K562 (cell line): ENCODE measurements around the gene COL4A6. TPM values are rescaled to one million over a fixed set of nuclear protein-coding genes. Genes with fewer than 3 reads are reported as not detected.

Experiments
- ELF4 ChIP-seq: fragments of 450-650 bp; formaldehyde crosslinking; IDR thresholded peaks from 2 replicates; pipeline ENCODE4 v1.4.0; 2022; ENCODE audit warnings: missing genetic modification characterization
- polyA plus RNA-seq, 8 experiments: library from polyadenylated mRNA; depleted of rRNA in 4 of 8; stranded (reverse) in 5 of 8; unstranded in 3 of 8; fragments of >200 nt; fragmentation: Nextera tagmentation in 2 of 8; fragmentation: Illumina TruSeq in 1 of 8; extraction: Ambion mirVana in 2 of 8; extraction: Trizol in 1 of 8; gene quantifications; 2 replicates each; pipeline versions ENCODE4 v1.2.1 to v1.2.3, GENCODE V29; 2011 to 2014; ENCODE audit warnings: inconsistent platforms in 1 of 8, missing spikeins in 1 of 8
- total RNA-seq, 7 experiments: library from RNA; depleted of rRNA in 6 of 7; stranded (reverse); fragments of >200 nt in 6 of 7; fragmentation: Illumina TruSeq in 2 of 7; extraction: Trizol in 2 of 7; gene quantifications; 2 replicates each; pipeline versions ENCODE4 v1.2.1 to v1.2.3, GENCODE V29; 2011 to 2021; ENCODE audit warnings: low replicate concordance in 1 of 7
- TF ChIP-seq, protein P1 (sequence below): IDR thresholded peaks from 3 replicates; pipeline ENCODE4 v1.6.1; 2011; ENCODE audit warnings: borderline replicate concordance, mild to moderate bottlenecking, moderate library complexity; ENCODE audit not compliant: insufficient read length; ENCODE audit errors: extremely low read depth
- TF ChIP-seq, protein P2 (sequence below), 2 experiments: fragments of 450-650 bp; formaldehyde crosslinking in 1 of 2; IDR thresholded peaks; 2 replicates each; pipeline versions ENCODE4 v1.4.0 to v1.6.1; 2014 to 2020; ENCODE audit warnings: mild to moderate bottlenecking in 2 of 2, borderline replicate concordance in 1 of 2, low read depth in 1 of 2

The COL4A6 gene
- total and polyA plus RNA-seq, 9 of the 15 experiments (the other 6 are each of a cell fraction or from before 2014, with no cell fraction given), result 0.02 to 0.05 TPM; not detected in 7

DNA sequence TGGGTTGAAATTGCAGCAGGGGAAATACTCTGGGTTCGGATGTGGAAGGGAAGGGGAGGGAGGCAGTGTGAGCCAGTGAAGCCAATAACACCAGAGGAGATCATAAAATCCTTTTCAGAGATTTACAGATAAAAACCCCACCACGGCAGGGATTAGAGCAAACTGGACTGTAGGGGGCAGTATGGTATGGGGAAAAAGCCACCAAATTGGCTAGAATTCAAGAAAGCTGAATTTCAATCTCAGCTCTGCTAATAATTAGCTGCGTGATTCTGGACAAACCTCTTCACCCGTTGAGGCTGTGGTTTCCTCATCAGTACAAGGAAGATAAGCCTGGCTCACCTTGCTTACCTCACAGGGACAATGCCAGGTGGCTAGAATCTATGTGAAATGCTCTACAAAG is 238.5 kb downstream of the COL4A6 start (continued):
- TF ChIP-seq, protein P1, sequence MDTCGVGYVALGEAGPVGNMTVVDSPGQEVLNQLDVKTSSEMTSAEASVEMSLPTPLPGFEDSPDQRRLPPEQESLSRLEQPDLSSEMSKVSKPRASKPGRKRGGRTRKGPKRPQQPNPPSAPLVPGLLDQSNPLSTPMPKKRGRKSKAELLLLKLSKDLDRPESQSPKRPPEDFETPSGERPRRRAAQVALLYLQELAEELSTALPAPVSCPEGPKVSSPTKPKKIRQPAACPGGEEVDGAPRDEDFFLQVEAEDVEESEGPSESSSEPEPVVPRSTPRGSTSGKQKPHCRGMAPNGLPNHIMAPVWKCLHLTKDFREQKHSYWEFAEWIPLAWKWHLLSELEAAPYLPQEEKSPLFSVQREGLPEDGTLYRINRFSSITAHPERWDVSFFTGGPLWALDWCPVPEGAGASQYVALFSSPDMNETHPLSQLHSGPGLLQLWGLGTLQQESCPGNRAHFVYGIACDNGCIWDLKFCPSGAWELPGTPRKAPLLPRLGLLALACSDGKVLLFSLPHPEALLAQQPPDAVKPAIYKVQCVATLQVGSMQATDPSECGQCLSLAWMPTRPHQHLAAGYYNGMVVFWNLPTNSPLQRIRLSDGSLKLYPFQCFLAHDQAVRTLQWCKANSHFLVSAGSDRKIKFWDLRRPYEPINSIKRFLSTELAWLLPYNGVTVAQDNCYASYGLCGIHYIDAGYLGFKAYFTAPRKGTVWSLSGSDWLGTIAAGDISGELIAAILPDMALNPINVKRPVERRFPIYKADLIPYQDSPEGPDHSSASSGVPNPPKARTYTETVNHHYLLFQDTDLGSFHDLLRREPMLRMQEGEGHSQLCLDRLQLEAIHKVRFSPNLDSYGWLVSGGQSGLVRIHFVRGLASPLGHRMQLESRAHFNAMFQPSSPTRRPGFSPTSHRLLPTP, result no peak
- TF ChIP-seq ELF4 (CRISPR knock-in tag), result no peak
- TF ChIP-seq, protein P2, sequence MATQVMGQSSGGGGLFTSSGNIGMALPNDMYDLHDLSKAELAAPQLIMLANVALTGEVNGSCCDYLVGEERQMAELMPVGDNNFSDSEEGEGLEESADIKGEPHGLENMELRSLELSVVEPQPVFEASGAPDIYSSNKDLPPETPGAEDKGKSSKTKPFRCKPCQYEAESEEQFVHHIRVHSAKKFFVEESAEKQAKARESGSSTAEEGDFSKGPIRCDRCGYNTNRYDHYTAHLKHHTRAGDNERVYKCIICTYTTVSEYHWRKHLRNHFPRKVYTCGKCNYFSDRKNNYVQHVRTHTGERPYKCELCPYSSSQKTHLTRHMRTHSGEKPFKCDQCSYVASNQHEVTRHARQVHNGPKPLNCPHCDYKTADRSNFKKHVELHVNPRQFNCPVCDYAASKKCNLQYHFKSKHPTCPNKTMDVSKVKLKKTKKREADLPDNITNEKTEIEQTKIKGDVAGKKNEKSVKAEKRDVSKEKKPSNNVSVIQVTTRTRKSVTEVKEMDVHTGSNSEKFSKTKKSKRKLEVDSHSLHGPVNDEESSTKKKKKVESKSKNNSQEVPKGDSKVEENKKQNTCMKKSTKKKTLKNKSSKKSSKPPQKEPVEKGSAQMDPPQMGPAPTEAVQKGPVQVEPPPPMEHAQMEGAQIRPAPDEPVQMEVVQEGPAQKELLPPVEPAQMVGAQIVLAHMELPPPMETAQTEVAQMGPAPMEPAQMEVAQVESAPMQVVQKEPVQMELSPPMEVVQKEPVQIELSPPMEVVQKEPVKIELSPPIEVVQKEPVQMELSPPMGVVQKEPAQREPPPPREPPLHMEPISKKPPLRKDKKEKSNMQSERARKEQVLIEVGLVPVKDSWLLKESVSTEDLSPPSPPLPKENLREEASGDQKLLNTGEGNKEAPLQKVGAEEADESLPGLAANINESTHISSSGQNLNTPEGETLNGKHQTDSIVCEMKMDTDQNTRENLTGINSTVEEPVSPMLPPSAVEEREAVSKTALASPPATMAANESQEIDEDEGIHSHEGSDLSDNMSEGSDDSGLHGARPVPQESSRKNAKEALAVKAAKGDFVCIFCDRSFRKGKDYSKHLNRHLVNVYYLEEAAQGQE (IDR thresholded peaks at IDR 0.05; ENCODE audit: borderline replicate concordance), result peak; percentile 19; the same call in 1 of the 2 replicates
- TF ChIP-seq, protein P2 (CRISPR knock-in tag; IDR thresholded peaks at IDR 0.05; ENCODE audit: low read depth), result no peak
